ENCODE data around the gene ACBD6.

ACBD6 gene

GRCh38 chr1:180507795-180508724 lies 5.7 kb upstream of the ACBD6 start:
- POLR2A ChIA-PET, result no interaction called here
- TF ChIP-seq SETDB1 (IDR thresholded peaks at IDR 0.05; ENCODE audit: insufficient read length, low read length) (peak; percentile 65), MZF1 (tag by site-specific recombination; IDR thresholded peaks at IDR 0.05; ENCODE audit: borderline replicate concordance) (no peak), ZNF354C (tag by site-specific recombination; IDR thresholded peaks at IDR 0.05; ENCODE audit: borderline replicate concordance, low read depth) (no peak), PRDM1 (tag by site-specific recombination; IDR thresholded peaks at IDR 0.05) (no peak), ZNF23 (tag by site-specific recombination; IDR thresholded peaks at IDR 0.05; ENCODE audit: borderline replicate concordance) (no peak), ZNF596 (tag by site-specific recombination; IDR thresholded peaks at IDR 0.05) (no peak), ZNF843 (tag by site-specific recombination; IDR thresholded peaks at IDR 0.05) (no peak), ZNF10 (tag by site-specific recombination; IDR thresholded peaks at IDR 0.05) (no peak), TRIM28 (IDR thresholded peaks at IDR 0.05; ENCODE audit: borderline replicate concordance, low read length) (peak; percentile 42; the same call in 1 of the 2 replicates), ZNF548 (tag by site-specific recombination; IDR thresholded peaks at IDR 0.05) (0 out of 2 replicates have a peak, but pooled peaks have one; percentile 38), ZNF18 (tag by site-specific recombination; IDR thresholded peaks at IDR 0.05) (no peak), ZNF274 (IDR thresholded peaks at IDR 0.05; ENCODE audit: low read length) (no peak), ZNF274 (tag by site-specific recombination; IDR thresholded peaks at IDR 0.05; ENCODE audit: borderline replicate concordance) (no peak), ZNF266 (tag by site-specific recombination; IDR thresholded peaks at IDR 0.05; ENCODE audit: low read depth) (no peak), ZNF510 (tag by site-specific recombination; IDR thresholded peaks at IDR 0.05; ENCODE audit: insufficient replicate concordance) (no peak), ZNF654 (tag by site-specific recombination; IDR thresholded peaks at IDR 0.05; ENCODE audit: low read depth) (peak; percentile 7; the same call in 1 of the 2 replicates), ZNF529 (tag by site-specific recombination; IDR thresholded peaks at IDR 0.05; ENCODE audit: insufficient replicate concordance) (peak; percentile 6), ZBTB17 (tag by site-specific recombination; IDR thresholded peaks at IDR 0.05) (no peak), KLF8 (tag by site-specific recombination; IDR thresholded peaks at IDR 0.05) (no peak), YY1 (tag by site-specific recombination; IDR thresholded peaks at IDR 0.05) (no peak), ZFP41 (tag by site-specific recombination; IDR thresholded peaks at IDR 0.05; ENCODE audit: borderline replicate concordance) (no peak), KLF16 (tag by site-specific recombination; IDR thresholded peaks at IDR 0.05) (no peak)
- TF ChIP-seq, protein P1, sequence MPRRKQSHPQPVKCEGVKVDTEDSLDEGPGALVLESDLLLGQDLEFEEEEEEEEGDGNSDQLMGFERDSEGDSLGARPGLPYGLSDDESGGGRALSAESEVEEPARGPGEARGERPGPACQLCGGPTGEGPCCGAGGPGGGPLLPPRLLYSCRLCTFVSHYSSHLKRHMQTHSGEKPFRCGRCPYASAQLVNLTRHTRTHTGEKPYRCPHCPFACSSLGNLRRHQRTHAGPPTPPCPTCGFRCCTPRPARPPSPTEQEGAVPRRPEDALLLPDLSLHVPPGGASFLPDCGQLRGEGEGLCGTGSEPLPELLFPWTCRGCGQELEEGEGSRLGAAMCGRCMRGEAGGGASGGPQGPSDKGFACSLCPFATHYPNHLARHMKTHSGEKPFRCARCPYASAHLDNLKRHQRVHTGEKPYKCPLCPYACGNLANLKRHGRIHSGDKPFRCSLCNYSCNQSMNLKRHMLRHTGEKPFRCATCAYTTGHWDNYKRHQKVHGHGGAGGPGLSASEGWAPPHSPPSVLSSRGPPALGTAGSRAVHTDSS (tag by site-specific recombination; IDR thresholded peaks at IDR 0.05), result no peak
- H3K36me3 ChIP-seq (ENCODE audit: control insufficient read depth in 2 of 2, insufficient read depth in 1 of 2, low read length in 2 of 2), result no peaks in the 10 kb centered on the region
- H3K4me3 ChIP-seq (ENCODE audit: low read depth, low read length), result no peak overlapping the region
- H3K9me3 ChIP-seq (ENCODE audit: control insufficient read depth, insufficient read depth, low read depth, low read length), result no peaks in the 10 kb centered on the region
- CTCF ChIA-PET, result interaction anchor here (0.6 kb wide), 1 partner anchor 26 kb away, joined by 3 read pairs; no protein-coding TSS in a partner anchor
- no peak overlapping the region for H3K27ac ChIP-seq (ENCODE audit: extremely low read depth, low read depth, low read length)
- H3K4me1 ChIP-seq (ENCODE audit: control insufficient read depth, insufficient read depth, low read length), result no peaks in the 10 kb centered on the region

All from HEK293 (cell line).